ENCODE measurements around the gene SYK.

Gene SYK

GRCh38 chr9:90826326-90827020 lies 24.9 kb downstream of the SYK start:
- no peak for DNase-seq

DNA sequence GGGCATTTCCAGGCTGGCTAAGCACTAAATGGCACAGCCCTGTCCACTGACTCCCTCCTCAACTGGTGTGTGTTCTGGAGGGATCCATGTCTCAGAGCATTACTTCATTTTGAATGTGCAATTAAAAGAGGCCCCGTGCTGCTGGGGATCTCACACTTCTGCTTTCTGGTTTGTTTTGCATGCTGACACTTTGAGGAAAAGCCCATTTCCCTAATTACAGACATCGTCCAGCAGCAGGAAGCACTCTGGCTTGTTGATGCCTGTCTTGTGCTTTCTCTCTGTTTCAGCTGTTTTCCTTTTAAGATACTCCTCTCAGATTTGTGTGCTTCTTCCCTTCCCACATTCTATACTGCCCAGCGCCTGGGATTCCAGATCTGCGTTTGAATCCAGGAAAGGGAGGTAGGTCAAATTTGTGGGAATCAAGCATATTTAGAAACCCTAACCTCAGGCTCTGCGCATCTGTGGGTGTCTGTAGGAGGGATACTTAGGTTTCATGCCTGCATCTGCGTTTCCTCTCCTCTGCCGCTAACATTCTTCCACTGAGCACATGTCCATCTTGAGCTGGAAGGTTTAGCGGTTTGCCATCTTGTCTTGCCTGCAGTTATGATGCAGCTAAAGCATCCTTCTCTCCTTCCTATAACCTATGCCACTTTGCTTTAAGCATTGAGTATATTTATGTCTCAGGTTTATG lies 25.7 kb downstream of the SYK start:
- no peak for DNase-seq

GRCh38 chr9:90830051-90830450 lies 28.4 kb downstream of the SYK start:
- no peak for DNase-seq

GRCh38 chr9:90830977-90831376 lies 29.4 kb downstream of the SYK start:
- no peak for DNase-seq

GRCh38 chr9:90832261-90832660 lies 30.6 kb downstream of the SYK start:
- DNase-seq = no peak

DNA sequence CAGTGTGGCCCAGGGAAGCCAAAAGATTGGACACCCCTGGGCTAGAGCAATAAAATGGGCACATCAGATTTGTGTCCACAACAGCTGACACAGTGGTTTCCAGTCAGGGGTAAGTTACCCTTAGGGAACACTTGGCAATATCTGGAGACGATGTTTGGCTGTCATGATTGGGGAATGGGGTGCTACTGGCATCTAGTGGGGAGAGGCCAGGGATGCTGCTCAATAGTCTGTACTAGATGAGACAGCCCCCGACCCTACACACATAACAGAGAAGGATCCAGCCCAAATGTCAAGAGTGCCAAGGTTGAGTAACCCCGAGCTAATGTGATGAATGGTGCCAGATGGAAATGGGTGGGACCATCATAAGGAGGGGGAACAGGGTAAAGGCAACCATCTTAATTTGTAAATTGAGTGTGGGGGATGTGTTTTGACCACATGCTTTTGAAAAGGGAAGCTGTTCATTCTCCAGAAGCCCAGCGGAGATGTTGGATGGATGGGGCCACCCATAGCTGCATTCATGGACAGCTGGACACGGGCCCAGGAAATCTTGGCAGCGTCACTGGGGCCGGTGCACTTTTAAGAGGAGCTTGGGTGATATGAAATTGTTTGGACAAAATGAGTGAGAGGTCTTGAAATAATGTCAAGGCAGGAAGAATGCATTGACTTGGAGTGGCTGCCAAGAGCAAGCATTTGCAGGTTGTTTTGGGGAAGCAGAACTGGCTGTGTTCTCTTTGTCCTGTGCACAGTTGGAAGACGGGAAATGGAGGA lies 33.4 kb downstream of the SYK start:
- DNase-seq = no peak

DNA sequence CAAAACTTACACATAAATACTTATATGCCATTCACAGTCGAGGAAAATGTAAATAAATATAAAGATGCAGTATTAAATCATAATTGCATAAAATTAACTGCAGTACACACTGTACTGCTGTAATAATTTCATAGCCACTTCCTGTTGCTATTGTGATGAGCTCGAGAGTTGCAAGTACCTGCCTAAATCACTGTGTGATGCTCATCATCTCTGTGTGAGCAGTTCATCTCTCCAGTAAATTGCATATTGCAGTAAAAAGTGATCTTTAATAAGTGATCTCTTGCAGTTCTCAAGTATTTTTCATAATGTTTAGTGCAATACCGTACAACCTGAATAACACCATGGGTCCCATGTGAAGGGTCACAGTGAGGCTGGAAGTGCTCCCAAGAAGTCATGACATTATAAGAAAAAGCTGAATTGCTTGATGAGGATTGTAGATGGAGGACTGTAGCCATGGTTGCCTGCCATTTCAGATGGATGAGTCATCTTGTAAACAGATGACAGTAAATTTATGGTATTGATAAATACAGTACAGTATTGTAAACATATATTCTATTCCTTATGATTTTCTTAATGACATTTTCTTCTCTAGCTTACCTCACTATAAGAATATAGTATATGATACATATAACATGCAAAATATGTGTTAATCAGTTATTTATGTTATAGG lies 34.9 kb downstream of the SYK start:
- no peak for DNase-seq

DNA sequence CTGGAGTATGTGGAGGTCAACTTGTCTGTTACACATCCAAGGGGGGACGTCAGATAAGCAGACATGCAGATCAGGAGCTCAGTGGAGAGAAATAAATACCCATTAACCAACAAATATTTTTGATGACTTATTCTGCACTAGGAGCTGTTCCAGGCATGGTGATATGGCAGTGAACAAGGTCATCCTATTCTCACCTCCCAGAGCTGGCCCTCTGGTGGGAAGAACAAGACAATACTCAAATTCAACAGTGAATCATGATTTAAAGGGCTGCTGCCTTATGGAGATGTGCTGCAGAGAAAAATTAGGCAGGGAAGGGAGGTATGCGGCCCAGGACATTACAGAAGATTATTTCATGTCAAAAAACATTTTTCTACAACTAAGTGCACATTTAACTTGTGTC lies 36.5 kb downstream of the SYK start:
- no peak for DNase-seq

GRCh38 chr9:90838581-90839154 lies 37.0 kb downstream of the SYK start:
- no peak for DNase-seq

DNA sequence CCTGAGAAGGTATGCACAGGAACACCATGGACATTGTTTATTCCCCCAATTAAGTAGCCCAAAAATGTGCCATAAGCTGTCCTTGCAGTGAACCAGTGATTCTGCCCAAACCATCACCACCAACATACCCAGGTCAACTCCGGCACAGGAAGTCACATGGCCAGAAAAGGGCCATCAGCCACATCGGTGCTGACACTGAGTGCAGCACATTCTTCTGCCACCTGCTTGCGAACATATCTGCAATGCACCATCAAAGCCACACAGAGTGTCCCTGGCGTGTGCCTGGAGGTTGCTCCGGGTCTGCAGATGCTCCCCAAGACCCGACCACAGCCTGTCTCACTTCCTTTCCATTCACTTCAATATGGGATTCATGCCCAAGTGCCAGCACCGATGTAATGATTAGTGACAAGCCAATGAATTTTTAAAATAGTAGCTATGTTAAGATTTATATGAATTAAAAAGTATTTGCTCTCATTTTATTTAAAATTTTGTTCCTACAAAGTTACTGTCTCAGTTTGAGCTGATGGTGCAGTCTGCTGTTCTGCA lies 37.6 kb downstream of the SYK start:
- DNase-seq = no peak

DNA sequence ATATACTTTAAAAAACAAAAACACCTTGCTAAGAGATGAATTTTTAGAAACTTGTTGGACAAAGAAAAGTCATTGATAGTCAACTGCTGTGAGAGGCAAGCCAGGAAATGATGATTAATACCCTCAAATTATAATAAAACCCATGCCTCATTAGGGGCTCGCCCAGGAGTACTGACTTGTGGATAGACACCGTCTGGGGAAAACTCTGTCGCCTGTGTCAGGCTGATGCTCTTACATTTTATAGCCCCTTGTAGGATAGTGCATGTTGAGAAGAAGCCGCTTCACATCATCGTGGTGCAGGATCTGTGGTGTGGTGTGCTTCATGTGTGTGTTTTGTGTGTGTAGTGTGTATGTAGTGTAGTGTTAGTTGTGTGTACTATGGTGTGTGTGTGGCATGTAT lies 39.1 kb downstream of the SYK start:
- no peak for DNase-seq

DNA sequence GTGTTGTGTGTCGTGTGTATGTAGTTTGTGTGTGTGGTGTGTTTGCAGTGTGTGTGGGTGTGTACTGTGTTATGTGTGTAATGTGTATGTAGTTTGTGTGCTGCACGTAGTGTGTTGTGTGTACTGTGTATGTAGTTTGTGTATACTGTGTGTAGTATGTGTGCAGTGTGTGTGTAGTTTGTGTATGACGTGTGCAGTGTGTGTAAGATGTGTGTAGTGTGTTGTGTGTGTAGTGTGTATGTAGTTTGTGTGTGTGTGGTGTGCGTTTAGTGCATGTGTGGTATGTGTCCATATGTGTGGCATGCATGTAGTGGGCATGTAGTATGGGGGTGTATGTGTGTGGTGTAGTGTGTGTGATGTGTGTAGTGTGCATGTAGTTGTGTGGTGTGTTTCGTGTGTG lies 39.6 kb downstream of the SYK start:
- no peak for DNase-seq

GRCh38 chr9:90841615-90842014 lies 40.0 kb downstream of the SYK start:
- no peak for DNase-seq

- DNase-seq = no peak
These were observed 40.7 kb downstream of the SYK start for GRCh38 chr9:90842176-90842777.

GRCh38 chr9:90842996-90843395 lies 41.4 kb downstream of the SYK start:
- DNase-seq = no peak

DNA sequence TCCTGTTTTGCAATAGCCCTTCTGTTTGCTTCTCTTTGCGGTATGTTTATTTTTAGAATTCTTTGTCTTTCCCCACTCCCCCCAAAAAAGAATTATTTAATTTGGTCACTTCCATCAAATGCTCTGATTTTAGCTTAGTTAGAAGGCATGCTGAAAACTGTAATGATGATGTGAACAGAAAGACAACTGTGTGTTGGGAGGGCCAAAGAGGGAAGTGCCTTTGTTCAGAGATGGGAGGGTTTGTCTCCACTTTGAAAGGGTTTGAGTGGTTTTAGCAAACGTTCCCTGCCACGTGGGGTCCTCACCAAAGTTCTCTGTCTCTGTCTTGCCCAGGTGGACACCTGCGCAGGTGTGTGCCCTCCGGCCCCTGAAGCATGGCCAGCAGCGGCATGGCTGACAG lies 41.9 kb downstream of the SYK start:
- no peak for DNase-seq

DNA sequence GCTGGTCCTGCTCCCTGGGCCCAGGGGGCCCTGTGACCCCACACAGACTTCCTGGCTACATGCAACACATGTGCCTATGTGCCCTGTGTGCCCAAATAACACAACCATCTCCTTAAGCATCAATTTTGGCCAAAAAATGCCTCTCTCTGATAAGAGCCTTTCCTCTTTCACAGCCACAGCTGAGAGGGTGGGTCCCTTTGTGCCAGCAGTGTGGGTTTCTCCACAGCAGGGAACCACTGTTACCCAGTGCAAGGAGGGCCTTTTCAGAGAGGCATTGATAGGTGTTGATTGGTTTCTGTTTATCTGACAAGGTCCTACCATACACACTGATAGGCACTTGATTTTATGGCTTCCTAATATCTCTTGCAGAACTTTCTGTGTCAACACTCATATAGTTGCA lies 42.7 kb downstream of the SYK start:
- no peak for DNase-seq

DNA sequence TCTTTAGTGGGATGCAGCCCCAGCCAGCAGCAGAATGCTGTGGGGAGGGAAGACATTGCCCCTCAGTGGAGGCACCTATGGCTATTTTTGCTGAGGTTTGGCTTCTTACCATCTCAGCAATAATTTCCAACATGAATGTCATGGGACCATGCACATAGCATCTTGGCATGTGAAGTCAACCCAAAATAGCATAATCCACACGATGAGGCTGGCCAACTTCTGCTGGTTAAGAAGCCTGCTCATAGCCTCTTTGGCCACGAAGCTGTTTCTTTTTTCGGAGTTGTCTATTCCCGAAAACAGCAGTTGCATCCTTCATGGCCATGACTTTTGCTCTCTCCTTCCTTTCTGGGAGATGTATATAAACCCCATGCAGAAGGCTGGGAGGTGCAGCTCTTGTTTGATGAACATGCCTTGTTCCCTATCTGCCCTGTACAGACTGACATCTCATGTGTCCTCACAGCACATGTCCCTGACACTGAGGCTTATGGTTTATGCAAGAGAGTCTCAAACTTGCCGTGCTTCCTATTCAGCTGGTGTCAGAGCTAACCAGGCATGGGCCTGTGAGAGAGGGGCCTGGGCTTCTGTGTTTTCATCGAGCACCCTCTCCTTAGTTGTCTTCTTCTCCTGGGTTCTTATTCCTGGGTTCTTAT lies 45.3 kb downstream of the SYK start:
- DNase-seq = no peak

DNA sequence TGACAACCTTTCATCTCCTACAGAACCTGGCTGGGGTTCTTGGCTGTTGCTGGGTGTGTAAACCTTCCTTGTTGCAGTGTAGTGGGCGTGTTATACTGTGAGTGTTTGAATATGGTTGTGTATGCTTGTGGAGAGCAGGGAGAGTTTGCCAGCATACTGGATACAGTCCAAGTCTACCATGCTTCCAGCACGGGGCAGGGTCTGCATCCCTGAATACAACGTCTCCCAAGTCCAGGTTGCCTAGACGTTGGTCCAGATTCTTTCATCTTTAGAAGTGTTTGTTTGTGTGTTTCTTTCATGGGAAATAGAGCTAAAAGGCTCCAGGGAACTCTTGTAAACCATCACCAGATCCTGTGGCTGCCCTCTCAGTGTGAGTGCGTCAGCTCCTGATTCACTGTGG lies 46.4 kb downstream of the SYK start:
- DNase-seq = no peak

DNA sequence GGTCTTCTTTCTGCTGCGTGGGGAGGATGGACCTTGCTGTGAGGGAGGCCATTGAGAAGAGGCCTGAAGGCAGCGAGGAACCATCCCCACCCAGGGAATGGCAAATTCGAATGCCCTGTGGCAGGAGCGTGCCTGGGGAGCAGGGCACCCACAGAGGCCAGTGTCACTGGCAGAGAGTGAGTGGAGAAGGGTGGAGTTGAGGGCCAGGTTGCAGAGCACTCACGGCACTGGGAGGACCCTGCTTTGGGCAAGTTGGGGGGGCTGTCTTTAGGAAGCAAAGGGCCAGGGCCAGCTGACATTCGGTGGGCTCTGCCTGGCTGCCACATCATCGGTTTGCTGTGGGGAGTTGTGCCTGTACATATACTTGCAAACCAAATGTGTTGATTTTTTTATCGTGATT lies 47.2 kb downstream of the SYK start:
- DNase-seq = no peak

DNA sequence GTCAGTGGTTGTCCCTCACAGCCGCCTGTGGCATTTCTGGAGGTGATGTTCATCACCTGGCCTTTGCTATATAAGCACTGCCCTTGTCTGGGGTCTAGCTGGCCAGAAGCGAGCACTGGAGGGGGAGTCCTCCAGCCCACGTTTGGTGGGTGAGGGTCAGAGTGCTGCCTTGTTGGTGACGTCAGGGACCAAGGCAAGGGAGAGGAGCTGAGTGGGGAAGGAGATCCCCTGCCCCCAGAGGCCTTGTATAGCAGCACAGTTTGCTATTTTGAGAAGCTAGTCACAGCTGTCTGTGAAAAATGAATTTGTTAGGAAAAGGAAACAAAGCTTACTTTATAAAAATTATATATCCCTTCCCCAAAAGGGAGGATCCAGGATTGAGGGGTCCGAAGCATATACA lies 49.8 kb downstream of the SYK start:
- no peak for DNase-seq

- no peak for DNase-seq
These were observed 52.3 kb downstream of the SYK start for GRCh38 chr9:90853945-90854344.

All from activated naive CD4-positive, alpha-beta T cell treated with anti-CD3 and anti-CD28 coated beads, Interleukin-2, amount 50 U/mL, for 16 hours (primary cell).